T1000 (cell line): ENCODE results near the gene IL4R.
"Not testable (repeated sequence)": the region's sequence is repeated elsewhere in the genome, so short reads cannot be mapped to it uniquely, and the experiment has no call there.

Experiments used
- DNase-seq: peaks from one replicate; lab custom pipeline; 2025; ENCODE audit warnings: mixed read lengths; lab: John Stamatoyannopoulos, UW

The IL4R gene

GRCh38 chr16:27381236-27381635 is 67.5 kb downstream of the IL4R start:
- DNase-seq: no peak

GRCh38 chr16:27381974-27382855 is 68.4 kb downstream of the IL4R start:
- DNase-seq: no peak

- no peak for DNase-seq
Observed at GRCh38 chr16:27383556-27384243, 69.9 kb downstream of the IL4R start.

- DNase-seq: no peak
Observed at GRCh38 chr16:27384425-27384824, 70.7 kb downstream of the IL4R start.

GRCh38 chr16:27385398-27385797 is 71.6 kb downstream of the IL4R start:
- DNase-seq: no peak

- DNase-seq: no peak
Observed at GRCh38 chr16:27386674-27387073, 72.9 kb downstream of the IL4R start.

- no peak for DNase-seq
Observed at GRCh38 chr16:27387724-27388123, 74.0 kb downstream of the IL4R start.

- DNase-seq: no peak
Observed at GRCh38 chr16:27389272-27389961, 75.6 kb downstream of the IL4R start.

- no peak for DNase-seq
Observed at GRCh38 chr16:27390151-27390550, 76.4 kb downstream of the IL4R start.

- DNase-seq: no peak
Observed at GRCh38 chr16:27392671-27393070, 78.9 kb downstream of the IL4R start.

GRCh38 chr16:27394516-27394915 is 80.7 kb downstream of the IL4R start:
- DNase-seq: no peak

- not testable (repeated sequence) for DNase-seq
Observed at GRCh38 chr16:27398341-27398893, 84.6 kb downstream of the IL4R start.

GRCh38 chr16:27398894-27399853 is 85.4 kb downstream of the IL4R start:
- no peak for DNase-seq

GRCh38 chr16:27399969-27400368 is 86.2 kb downstream of the IL4R start:
- no peak for DNase-seq

GRCh38 chr16:27400751-27401620 is 87.2 kb downstream of the IL4R start:
- no peak for DNase-seq

GRCh38 chr16:27401768-27402568 is 88.2 kb downstream of the IL4R start, which contains the start of gene IL21R:
IL21R (plus strand) TSS chr16:27402174; CDS start chr16:27430072, 27,898 bp downstream.
- peak; percentile 30 for DNase-seq

GRCh38 chr16:27402569-27402963 is 88.8 kb downstream of the IL4R start:
- no peak for DNase-seq

GRCh38 chr16:27402964-27403600 is 89.3 kb downstream of the IL4R start:
- DNase-seq: no peak

GRCh38 chr16:27403601-27403992 is 89.8 kb downstream of the IL4R start:
- no peak for DNase-seq
